ENCODE measurements around the gene NTHL1.

NTHL1 gene

GRCh38 chr16:1991135-1991551 lies 56.5 kb downstream of the NTHL1 start:
- no peak for FAIRE-seq

DNA sequence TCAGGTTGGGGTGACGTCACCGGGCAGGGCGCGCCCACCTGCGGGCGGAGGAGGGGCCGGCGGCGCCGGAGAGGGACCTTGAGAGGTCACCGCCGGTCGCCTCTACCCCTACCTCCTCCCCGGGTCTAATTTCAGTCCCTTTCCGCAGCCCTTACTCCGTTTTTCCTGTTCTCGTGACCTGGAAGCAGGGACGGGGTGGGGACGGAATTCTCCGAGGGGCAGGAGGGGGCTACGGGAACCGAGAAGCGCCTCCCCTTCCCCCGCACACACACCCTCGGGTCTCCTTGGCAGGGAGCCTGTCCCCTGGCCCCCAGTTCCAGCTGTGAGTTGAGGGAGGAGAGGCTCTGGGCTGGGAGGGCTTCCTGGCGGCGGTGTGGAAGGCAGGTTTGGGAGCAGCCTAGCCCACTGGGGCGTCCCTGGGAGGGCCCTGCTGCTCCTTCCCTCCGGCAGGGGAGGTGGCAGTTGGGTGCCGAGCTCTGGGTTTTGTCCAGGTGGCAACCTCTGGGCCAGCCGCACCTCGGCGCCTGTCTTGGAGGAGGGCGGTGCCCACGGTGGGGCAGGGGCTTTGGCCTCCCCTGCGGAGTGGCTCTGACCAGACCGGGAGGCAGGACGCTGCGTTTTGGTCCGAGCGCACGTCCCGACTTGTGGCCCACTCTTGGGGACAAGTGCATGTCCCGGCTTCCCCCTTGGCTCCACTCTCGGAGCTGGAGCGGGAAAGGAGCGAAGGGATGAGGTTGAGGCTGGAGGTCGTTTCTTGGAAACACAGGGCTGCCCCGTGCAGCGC lies 57.1 kb downstream of the NTHL1 start:
- FAIRE-seq = no peak

GRCh38 chr16:1990101-1990350 lies 57.6 kb downstream of the NTHL1 start:
- no peak for FAIRE-seq
